NCI-H2196 (cell line): ENCODE data around the gene PCNX3.
"Not testable (repeated sequence)": the region's sequence is repeated elsewhere in the genome, so short reads cannot be mapped to it uniquely, and the experiment has no call there.

Source experiments
- DNase-seq: peaks from one replicate; lab custom pipeline; 2025; ENCODE audit not compliant: unreplicated experiment; lab: John Stamatoyannopoulos, UW

The PCNX3 gene

DNA sequence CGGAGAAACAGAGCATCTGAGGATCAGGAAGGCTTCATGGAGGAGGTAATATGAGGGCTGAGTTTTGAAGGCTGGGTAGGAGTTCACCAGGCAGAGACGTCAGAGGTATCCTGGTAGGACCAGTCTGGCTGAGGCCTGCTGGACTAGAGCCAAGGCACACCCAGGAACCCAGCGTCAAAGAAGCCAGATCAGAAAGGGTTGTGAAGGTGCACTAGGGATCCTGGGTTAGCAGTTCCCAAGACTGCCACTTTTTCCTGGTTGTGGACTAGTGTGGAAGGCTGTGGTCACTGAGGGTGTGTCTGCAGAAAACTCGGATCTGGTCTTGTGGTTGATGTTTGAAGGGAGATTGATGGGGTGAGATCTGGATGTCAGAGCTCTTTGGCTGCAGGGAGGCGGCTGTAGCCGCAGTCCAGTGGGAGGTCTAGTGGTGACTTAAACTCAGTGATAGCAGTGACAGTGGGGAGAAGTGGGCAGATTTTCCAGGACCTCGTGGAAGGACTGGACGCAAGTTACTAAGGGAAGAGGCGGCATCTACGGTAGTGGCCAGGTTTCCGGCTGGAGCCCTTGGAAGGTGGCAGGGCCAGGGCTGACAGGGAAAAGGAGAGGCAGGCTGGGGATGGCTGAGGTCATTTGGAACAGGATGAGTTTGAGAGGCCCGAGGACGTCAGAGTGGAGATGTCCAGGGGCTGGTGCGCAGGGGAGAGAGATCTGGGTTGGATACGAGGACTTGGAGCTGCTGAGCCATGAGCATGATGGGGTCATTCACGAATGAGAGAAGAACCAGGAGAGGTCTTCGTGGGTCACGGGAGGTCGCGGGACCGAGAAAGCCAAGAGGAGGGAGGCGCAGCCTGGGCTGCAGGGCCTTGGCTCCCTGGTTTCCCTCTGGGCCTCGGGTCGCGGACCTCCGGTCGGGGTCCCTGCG is 36.3 kb downstream of the PCNX3 start:
- DNase-seq = peak; percentile 20

- DNase-seq = peak; percentile 94
Observed at GRCh38 chr11:65652511-65653228, 37.1 kb downstream of the PCNX3 start.

DNA sequence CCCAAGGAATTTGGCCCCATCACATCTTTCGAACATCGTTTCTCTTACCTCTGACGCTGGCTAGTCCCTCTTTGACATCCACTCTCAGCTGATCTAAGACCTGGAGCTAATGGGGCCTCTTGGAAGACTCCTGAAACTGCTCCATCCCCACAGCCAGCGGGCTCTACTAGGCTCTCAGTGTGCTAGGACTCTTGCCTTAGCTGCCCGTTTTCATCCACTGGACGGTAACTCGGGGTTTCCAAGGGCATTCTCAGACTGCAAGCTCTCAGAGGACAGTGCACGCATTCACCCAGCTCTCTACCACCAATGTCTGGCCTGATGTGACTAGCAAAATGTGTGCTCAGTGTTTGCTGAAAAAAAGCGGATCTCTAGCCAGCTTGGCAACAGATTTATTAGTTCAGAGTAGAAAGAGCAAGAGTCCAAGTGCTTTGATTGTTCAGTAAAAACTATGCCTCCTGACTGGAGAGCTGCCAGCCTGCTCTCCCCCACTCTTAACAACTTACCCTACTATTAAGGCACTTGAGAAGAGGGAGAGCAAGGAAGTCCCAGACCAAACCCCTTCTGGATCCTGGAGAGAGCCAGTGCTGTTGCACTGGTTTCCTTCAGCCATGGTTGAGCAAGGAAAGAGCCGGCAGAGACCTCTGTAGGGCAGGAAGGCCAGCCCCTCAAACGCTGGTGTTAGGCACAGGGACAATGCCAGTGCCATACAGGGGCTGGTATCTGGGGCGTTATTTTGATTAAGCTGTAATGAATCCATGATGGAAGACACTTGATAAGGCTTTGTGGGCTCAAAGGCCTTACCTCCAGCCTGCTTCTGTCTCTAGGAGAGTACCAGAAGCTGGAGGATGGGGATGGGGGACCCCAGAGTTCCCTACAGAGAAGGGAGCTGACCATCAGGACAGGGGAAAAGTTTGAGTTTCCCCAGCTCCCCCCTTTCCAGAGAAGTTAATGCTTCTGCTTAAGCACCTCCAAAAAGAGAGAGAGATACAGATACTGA is 38.0 kb downstream of the PCNX3 start:
- peak; percentile 39 for DNase-seq

DNA sequence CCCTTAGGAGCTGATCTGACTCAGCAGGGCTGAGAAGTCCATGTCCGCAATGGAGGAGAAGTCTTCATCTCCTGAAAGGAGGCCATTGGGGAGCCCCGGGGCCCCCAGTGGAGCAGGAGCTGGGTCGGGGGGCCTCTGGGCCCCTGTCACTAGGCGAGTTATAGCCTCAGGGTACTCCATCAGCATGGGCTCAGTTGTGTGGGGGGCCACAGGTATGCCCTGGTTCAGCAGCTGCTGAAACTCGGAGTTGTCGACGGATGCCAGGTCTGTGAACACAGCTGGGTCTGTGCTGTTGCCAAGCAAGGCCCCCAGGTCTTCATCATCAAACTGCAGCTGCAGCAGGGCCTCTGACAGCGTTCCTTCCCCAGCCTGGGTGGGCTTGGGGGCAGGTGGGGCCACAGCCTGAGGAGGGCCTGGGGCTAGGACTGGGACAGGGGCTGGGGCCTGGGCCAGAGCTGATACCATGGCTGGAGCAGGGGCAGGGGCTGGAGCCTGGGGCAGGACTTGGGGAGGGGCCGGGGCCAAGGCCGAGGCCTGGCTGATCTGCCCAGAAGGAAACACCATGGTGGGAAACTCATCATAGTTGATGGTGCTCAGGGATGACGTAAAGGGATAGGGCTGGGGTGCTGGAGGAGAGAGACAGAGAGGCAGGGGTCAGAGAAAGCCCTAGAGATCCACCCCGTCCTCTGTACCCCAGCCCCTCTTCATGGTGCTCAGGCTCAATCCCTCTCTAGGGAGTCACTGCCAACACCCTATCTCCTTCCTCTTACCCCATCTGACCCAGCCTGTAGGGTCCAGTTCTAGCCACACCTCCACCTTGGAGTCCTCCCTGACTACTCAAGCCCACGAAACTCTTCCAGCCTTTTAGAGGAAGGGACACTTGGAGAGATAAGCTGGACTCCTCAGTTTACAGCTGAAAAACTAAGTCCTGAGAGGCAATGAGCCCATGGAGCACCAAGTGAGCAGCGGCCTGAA is 39.1 kb downstream of the PCNX3 start:
- no peak for DNase-seq

- no peak for DNase-seq
Observed at GRCh38 chr11:65655570-65656332, 40.2 kb downstream of the PCNX3 start.

GRCh38 chr11:65657426-65657825 is 41.9 kb downstream of the PCNX3 start:
- no peak for DNase-seq

GRCh38 chr11:65658174-65659021 is 42.8 kb downstream of the PCNX3 start:
- no peak for DNase-seq

DNA sequence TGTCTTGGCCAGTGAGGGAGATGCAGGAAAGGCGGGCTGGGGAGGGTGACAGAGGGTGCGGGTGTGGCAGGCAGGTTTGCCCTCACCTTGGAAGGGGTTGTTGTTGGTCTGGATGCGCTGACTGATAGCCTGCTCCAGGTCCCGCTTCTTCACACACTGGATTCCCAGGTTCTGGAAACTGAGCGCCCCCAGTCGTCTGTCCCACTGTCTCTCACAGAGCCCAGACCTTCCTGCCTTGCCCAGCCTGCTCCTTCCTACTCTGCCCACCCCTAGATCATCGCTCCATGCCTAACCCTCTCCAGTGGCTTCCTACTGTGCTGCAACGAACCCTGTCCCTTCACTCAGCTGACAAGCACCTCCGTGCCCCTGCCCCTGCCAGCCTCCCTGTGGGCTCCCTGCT is 44.5 kb downstream of the PCNX3 start:
- no peak for DNase-seq

GRCh38 chr11:65660908-65661307 is 45.3 kb downstream of the PCNX3 start:
- DNase-seq = not testable (repeated sequence)

- DNase-seq = no peak
Observed at GRCh38 chr11:65661599-65662246, 46.1 kb downstream of the PCNX3 start.

- no peak for DNase-seq
Observed at GRCh38 chr11:65662247-65662798, 46.7 kb downstream of the PCNX3 start.

GRCh38 chr11:65662799-65663638 is 47.4 kb downstream of the PCNX3 start, which contains the start of gene RELA:
Gene RELA, minus strand, starts transcription at chr11:65662916. Its CDS starts 84 bp downstream, at chr11:65662832.
- peak; percentile 98 for DNase-seq

GRCh38 chr11:65663639-65664200 is 48.1 kb downstream of the PCNX3 start:
- peak; percentile 42 for DNase-seq

DNA sequence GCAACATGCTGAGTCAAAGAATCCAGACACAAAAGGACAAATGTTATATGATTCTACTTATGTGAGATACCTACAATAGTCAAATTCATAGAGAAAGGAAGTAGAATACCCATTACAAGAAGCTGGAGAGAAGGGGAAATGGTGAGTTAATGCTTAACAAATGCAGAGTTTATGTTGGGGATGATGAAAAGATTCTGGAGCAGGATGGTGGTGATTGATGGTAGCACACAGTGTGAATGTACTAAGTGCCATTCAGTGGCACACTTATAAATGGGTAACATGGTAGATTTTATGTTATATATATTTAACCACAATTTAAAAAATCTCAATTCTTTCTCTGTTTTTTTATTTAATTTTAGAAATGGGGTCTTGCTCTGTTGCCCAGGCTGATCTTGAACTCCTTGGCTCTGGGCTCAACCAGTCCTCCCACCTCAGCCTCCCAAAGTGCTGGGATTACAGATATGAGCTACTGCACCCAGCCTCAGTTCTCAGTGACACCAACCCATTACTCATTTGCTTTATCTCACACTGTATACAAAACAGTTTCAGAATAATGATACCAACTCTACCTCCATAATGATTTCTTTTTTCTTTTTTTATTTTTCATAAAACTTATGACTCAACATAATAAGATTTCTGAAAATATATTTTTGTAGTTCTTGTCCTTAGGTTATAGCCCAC is 56.7 kb downstream of the PCNX3 start:
- no peak for DNase-seq

GRCh38 chr11:65672982-65673381 is 57.4 kb downstream of the PCNX3 start:
- DNase-seq = no peak
